Skin of body (tissue), 2 donors: Measurements from ENCODE around the gene IL31RA. TPM values are rescaled to one million over a fixed set of nuclear protein-coding genes. Genes with fewer than 3 reads are reported as not detected.

Experiments used
- DNase-seq: peaks from one replicate; lab custom pipeline; 2025; lab: John Stamatoyannopoulos, UW
- total RNA-seq: library from RNA; depleted of rRNA; stranded (reverse); fragments of >200 nt; gene quantifications from one replicate; pipeline ENCODE4 v1.2.3, GENCODE V29; 2014

IL31RA gene
- total RNA-seq, 1 donor from 2014 or later, result 13.2 TPM

- DNase-seq, result no peak
Observed at GRCh38 chr5:55900776-55901175, 49.6 kb downstream of the IL31RA start.

- no peak for DNase-seq
Observed at GRCh38 chr5:55902696-55903095, 51.5 kb downstream of the IL31RA start.

- no peak for DNase-seq
Observed at GRCh38 chr5:55903121-55903701, 52.1 kb downstream of the IL31RA start.

- peak; percentile 21 for DNase-seq
Observed at GRCh38 chr5:55904152-55904551, 53.0 kb downstream of the IL31RA start.

DNA sequence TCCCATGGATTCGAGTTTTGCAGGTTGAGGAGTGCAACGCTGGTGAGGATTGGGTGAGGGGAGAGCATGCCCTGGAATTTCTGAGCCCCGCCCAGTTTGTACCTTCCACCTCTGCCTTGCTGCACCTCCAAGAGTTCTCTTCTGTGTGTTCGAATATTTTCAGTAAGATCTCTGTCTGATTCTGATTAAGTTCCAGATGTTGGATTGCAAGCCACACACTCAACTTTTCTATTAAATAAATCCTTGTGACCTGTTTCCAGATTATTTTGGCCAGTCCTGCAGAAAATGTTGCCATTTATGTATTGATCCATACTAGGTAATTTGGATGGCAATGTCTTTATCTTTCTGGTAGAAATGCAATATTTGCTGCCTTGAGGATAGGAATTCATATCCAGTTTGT is 54.1 kb downstream of the IL31RA start:
- DNase-seq, result peak; percentile 27

GRCh38 chr5:55907927-55908326 is 56.8 kb downstream of the IL31RA start:
- DNase-seq, result no peak

DNA sequence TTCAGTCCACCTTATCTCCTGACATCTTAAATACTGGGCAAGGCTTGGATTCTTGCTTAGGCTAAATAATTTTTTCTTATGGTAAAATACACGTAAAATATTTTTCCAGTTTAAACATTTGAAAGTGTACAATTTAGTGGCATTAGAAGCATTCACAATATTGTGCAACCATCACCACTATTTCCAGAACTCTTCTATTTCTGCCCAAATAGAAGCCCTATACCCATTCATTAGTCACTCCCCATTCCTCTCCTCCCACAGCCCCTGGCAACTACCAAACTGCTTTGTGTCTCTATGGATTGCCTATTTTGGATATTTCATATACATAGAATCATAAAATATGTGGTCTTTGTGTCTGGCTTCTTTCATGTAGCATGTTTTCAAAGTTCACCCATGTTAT is 57.6 kb downstream of the IL31RA start:
- DNase-seq, result no peak

- peak; percentile 32 for DNase-seq
Observed at GRCh38 chr5:55911784-55912653, 60.9 kb downstream of the IL31RA start.

- no peak for DNase-seq
Observed at GRCh38 chr5:55913466-55914413, 62.6 kb downstream of the IL31RA start.

GRCh38 chr5:55914971-55915370 is 63.8 kb downstream of the IL31RA start:
- no peak for DNase-seq

GRCh38 chr5:55915783-55916182 is 64.6 kb downstream of the IL31RA start:
- DNase-seq, result no peak

- no peak for DNase-seq
Observed at GRCh38 chr5:55916986-55917385, 65.8 kb downstream of the IL31RA start.

- DNase-seq, result no peak
Observed at GRCh38 chr5:55917402-55918086, 66.4 kb downstream of the IL31RA start.

- no peak for DNase-seq
Observed at GRCh38 chr5:55918087-55919035, 67.2 kb downstream of the IL31RA start.

- no peak for DNase-seq
Observed at GRCh38 chr5:55919625-55920024, 68.5 kb downstream of the IL31RA start.

DNA sequence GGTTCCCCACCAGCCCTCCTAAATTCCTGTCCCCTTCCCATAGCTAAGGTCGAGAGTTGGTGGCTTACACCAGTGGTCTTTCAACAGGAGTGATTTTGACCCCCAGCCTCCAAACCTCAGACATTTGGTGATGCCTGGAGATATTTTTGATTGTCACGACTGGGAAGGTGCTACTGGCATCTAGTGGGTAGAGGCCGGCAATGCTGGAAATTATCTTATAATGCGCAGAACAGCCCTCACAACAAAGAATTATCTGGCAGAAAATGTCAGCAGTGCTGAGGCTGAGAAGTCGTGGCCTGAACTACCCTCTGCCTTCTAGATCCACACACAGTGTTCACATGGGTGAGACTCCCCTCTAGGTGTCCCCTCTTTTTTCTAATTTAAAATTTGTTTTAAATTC is 69.6 kb downstream of the IL31RA start:
- no peak for DNase-seq

DNA sequence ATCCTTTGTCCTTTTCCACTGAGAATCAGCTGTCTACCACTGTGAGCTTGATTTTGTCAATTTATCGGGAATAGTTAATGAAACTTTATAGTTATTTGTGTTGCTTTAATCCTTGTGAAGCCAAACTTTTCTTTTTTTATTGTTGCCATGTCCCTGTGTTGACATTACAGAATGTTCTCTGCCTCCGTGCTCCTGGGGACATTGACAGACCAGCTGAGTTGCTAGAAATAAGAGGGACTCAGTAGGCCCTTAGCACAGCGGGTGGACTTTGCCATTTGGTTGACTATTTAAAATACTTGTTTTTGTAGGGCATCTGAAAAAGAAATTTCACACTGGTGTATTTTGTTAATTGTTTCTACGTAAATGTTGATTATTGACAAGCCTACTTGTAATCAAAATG is 70.5 kb downstream of the IL31RA start:
- DNase-seq, result no peak

- DNase-seq, result no peak
Observed at GRCh38 chr5:55923177-55923771, 72.1 kb downstream of the IL31RA start.

DNA sequence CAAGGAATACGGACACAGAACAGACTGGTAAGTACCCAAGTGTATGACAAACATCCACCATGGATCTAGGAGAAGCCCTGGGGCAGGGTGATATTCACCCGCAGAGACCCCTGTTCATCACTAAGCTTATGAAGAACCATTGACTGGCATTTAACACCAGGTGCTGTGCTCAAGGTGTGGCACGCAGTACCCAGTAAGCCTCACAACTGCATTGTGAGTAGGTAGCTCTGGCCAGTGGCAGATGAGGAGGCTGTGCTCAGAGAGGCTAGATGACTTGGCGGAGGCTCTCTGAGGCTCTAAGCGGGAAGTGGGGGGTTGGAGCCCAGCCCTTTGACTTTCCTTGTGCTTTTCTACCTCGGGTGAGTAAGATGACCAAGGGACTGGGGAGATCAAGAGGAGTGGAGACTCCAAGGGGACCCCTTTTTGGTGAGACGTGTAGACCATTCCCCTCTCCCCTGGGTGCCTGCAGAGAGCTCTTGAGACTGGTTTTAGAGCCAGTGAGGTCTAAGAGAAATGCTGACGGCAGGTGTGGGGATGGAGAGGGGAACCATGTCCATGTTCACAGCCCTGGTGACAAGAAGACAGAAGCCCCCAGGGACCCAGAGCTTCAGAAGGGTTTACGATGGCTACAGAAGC is 72.8 kb downstream of the IL31RA start:
- no peak for DNase-seq
